ENCODE measurements around the gene NCS1.
A peak's percentile ranks its signal among the peaks of the same experiment; 100 is the strongest.

Gene NCS1

GRCh38 chr9:130172161-130172857, at the start of gene NCS1:
NCS1 (plus strand) TSS chr9:130172404; CDS start chr9:130172664, 260 bp downstream.
- TF ChIP-seq, protein P1, sequence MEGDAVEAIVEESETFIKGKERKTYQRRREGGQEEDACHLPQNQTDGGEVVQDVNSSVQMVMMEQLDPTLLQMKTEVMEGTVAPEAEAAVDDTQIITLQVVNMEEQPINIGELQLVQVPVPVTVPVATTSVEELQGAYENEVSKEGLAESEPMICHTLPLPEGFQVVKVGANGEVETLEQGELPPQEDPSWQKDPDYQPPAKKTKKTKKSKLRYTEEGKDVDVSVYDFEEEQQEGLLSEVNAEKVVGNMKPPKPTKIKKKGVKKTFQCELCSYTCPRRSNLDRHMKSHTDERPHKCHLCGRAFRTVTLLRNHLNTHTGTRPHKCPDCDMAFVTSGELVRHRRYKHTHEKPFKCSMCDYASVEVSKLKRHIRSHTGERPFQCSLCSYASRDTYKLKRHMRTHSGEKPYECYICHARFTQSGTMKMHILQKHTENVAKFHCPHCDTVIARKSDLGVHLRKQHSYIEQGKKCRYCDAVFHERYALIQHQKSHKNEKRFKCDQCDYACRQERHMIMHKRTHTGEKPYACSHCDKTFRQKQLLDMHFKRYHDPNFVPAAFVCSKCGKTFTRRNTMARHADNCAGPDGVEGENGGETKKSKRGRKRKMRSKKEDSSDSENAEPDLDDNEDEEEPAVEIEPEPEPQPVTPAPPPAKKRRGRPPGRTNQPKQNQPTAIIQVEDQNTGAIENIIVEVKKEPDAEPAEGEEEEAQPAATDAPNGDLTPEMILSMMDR (IDR thresholded peaks at IDR 0.05): no peak
- H3K27me3 ChIP-seq: peaks cover 84% of the 10 kb centered on the region
- H3K4me1 ChIP-seq (ENCODE audit: control insufficient read depth in 1 of 2, insufficient read depth in 1 of 2, low read depth in 1 of 2, low read length in 1 of 2): no peaks in the 10 kb centered on the region
- H3K27ac ChIP-seq: no peak within 1 kb of the TSS
- no peaks in the 10 kb centered on the region for H3K9me3 ChIP-seq
- H3K36me3 ChIP-seq: no peaks in the 10 kb centered on the region
- H3K4me3 ChIP-seq (ENCODE audit: low read depth in 1 of 2, low read length in 1 of 2): no peak within 1 kb of the TSS

DNA sequence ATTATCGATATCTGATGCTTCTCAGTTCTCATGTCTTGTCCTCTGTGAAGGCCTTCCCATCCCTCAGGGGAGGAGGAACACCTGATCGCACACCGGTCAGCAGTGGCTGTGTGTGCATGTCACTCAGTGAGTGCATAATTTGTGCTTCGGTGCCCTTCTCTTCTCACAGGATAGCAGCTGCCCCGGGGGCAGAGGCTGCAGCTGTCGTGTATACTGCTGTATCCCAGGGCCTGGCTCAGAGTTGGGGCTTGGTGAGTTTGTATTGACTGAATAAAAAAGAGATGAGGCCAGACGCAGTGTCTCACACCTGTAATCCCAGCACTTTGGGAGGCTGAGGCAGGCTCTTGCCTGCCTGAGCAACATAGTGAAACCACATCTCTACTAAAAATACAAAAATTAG, 49.7 kb upstream of the NCS1 start:
- TF ChIP-seq, protein P1 (IDR thresholded peaks at IDR 0.05): no peak
- peaks cover 86% of the 10 kb centered on the region for H3K36me3 ChIP-seq
- no peaks in the 10 kb centered on the region for H3K9me3 ChIP-seq
- no peaks in the 10 kb centered on the region for H3K27me3 ChIP-seq
- no peaks in the 10 kb centered on the region for H3K4me1 ChIP-seq (ENCODE audit: control insufficient read depth in 1 of 2, insufficient read depth in 1 of 2, low read depth in 1 of 2, low read length in 1 of 2)
- no peak overlapping the region for H3K27ac ChIP-seq
- H3K4me3 ChIP-seq (ENCODE audit: low read depth in 1 of 2, low read length in 1 of 2): no peak overlapping the region

DNA sequence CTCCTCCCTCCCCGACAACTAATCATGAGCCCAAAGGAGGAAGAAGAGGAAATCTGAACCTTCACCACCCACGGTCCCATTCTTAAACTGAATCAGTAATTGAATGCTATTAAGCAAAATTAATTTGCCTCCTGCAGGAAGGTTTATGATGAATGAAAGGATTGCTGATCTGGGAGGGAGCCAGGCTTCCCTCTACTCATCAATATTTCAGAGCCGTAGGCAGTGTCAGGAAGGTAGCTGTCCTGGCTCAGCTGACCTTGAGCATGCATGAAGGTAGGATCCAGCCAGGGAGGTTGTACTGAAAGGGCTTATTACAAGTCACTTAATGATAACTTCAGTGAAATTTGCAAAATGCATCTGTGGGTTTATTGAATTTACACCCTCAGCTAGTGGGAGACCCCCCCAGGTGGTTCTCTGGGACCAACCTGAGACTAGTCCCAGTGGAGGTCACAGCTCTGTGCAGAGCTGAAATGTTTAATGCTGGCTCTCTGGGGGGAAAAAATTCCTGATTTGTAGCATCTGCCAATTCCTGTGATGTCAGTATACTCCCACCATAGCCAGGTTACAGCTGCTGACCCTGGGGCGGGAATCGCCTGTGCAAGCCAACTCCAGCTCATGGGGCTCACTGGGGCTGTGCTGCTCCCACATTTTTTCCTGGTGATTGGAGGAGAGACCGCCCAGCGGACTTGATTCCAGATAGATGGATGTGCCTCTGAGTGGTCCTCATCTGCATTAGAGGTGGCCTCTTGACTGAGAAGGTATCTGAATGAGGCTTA, 47.9 kb upstream of the NCS1 start:
- no peak overlapping the region for H3K27ac ChIP-seq
- TF ChIP-seq, protein P1 (IDR thresholded peaks at IDR 0.05): no peak
- peaks cover 86% of the 10 kb centered on the region for H3K36me3 ChIP-seq
- H3K9me3 ChIP-seq: no peaks in the 10 kb centered on the region
- no peaks in the 10 kb centered on the region for H3K27me3 ChIP-seq
- H3K4me3 ChIP-seq (ENCODE audit: low read depth in 1 of 2, low read length in 1 of 2): no peak overlapping the region
- H3K4me1 ChIP-seq (ENCODE audit: control insufficient read depth in 1 of 2, insufficient read depth in 1 of 2, low read depth in 1 of 2, low read length in 1 of 2): peaks cover 12 to 15% of the 10 kb centered on the region in 2 experiments

- no peak overlapping the region for H3K4me3 ChIP-seq (ENCODE audit: low read depth in 1 of 2, low read length in 1 of 2)
Observed at GRCh38 chr9:130126721-130127433, 45.3 kb upstream of the NCS1 start.

DNA sequence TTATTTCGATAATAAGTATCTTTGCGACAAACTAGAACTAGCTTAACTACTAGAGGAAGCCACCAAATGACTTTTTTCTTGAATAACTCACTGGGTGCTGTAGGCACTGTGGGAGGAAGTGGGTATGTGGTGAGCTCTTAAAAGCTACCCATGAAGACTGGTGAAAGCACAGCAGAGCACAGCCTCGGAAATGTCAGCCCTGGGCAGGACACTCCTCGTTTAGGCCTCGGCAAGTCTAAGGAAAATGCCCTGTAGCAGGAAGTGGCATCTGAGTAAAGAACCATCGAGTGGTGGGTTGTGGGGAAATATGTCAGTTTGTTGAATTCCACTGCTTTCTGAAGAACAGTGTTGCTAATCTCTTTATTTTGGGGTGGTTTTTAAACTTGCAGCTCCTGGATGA, 44.0 kb upstream of the NCS1 start:
- peaks cover 13 to 18% of the 10 kb centered on the region in 2 experiments for H3K4me1 ChIP-seq (ENCODE audit: control insufficient read depth in 1 of 2, insufficient read depth in 1 of 2, low read depth in 1 of 2, low read length in 1 of 2)
- H3K36me3 ChIP-seq: peaks cover 84% of the 10 kb centered on the region
- TF ChIP-seq, protein P1 (IDR thresholded peaks at IDR 0.05): no peak
- H3K27ac ChIP-seq: peak overlapping the region; percentile 57
- no peak overlapping the region for H3K4me3 ChIP-seq (ENCODE audit: low read depth in 1 of 2, low read length in 1 of 2)
- no peaks in the 10 kb centered on the region for H3K27me3 ChIP-seq
- H3K9me3 ChIP-seq: no peaks in the 10 kb centered on the region

More at GRCh38 chr9:130126721-130127433, 45.3 kb upstream of the NCS1 start:
- H3K9me3 ChIP-seq: no peaks in the 10 kb centered on the region
- peaks cover 87% of the 10 kb centered on the region for H3K36me3 ChIP-seq
- no peak overlapping the region for H3K27ac ChIP-seq
- peaks cover 13 to 18% of the 10 kb centered on the region in 2 experiments for H3K4me1 ChIP-seq (ENCODE audit: control insufficient read depth in 1 of 2, insufficient read depth in 1 of 2, low read depth in 1 of 2, low read length in 1 of 2)
- TF ChIP-seq, protein P1 (IDR thresholded peaks at IDR 0.05): no peak
- no peaks in the 10 kb centered on the region for H3K27me3 ChIP-seq

All from neutrophil (primary cell).